COLO668 (cell line): ENCODE measurements around the gene STIMATE.

Source experiments
- DNase-seq: peaks from one replicate; lab custom pipeline; 2025; ENCODE audit not compliant: unreplicated experiment; lab: John Stamatoyannopoulos, UW

The STIMATE gene

GRCh38 chr3:52824037-52824436 lies 73.3 kb downstream of the STIMATE start:
- DNase-seq = no peak

DNA sequence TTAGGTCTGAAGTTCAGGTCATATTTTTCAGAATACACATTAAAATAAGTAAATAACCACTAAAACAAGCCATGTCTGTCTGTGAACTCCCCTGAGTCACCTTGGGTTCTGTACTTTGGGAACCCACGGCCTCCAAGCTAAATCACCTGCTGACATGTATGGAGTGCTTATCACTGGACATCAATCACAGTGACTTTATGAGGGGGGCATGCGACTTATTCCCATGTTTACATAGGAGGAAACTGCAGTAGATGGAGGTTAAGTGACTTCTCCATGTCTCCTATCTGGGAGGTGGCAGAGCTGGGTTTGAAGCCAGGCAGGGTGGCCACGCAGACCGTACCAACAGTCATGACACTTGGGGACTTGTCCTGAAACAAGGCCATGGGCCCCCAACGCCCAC lies 75.0 kb downstream of the STIMATE start:
- DNase-seq = no peak

DNA sequence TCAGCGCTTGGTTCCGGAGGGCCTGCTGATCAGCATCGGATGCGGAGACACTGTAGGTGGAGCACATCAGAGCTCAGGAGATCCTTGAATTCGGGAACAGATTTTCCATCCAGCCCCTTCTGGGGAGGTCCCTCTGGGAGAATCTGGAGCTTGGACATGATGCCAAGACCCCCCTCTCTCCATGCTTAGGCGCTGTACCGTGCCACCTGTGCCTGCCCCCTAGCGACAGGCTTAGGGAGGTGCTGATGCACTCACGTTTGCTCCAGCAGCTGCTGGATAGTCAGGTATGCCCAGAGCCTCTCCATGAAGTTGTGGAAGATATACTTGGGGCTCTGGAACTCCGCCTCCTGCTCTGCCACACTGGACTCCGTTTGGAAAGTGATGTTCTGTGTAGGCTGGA lies 76.6 kb downstream of the STIMATE start:
- peak; percentile 20 for DNase-seq

GRCh38 chr3:52819936-52820335 lies 77.4 kb downstream of the STIMATE start:
- DNase-seq = no peak

GRCh38 chr3:52817860-52818259 lies 79.5 kb downstream of the STIMATE start:
- DNase-seq = no peak

- DNase-seq = no peak
Measured at GRCh38 chr3:52817221-52817620, 80.1 kb downstream of the STIMATE start.

DNA sequence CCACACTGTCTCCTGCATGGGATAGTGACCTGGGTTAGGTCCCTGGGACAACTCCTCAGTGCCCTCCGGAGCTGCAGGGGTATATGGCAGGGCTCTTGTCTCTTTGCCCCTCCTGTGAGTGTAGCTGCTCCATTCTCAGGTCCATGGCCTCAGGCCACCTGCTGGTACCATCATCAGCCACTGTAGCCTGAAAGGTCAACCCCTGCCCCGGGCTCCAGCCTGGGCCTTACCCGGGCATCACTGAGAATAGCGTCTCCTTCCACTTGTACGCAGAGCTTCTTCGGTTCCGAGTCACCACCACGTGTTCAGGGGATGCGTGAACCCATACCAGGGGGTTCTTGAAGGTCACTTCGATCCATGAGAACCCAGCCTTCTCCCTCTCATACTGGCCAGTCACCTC lies 80.7 kb downstream of the STIMATE start:
- DNase-seq = no peak

- no peak for DNase-seq
Measured at GRCh38 chr3:52816199-52816598, 81.1 kb downstream of the STIMATE start.

DNA sequence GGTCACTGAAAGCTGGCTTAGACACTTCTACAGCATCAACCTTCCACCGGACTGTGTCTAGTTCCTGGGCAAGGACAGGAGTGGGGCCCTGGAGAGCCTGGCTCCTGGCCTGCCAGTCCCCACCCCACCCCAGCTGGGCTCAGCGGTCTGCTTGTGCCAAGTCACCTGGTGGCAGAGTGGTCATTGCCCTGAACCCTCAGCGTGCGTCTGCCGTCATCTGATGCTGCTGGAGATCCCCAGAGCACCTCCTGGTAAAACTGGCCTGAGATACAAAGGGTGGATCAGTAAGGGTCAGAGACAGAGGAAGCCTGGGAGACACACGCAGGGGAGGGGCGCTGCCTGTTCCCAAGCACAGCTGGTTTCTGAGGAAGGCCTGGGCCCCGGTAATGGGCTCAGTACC lies 83.5 kb downstream of the STIMATE start:
- no peak for DNase-seq

DNA sequence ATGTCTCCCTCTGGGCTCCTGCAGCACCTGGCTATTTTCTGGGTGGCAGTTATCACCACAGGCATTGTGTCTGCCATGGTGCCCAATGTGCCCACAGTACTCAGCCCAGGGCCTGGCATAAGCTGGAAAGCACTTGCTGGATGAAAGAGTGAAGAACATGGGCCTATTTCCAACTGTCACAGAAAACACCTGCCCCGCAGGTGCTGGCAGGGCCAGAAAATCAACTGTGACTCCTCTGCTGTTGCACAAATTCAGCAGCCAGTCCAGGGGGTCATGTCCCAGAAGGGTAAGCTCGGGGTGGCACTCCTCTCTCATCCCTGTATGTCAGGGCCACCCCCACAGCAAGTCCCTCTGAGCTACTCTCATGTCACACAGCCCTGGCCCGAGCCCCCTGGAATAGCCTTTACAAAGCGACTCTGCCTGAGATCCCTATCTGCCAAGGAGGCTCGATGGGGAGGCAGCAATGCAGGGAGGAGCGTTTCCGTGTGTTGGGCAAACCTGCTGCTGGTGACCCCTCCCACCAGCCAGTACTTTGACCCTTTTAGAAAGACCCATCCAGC lies 85.8 kb downstream of the STIMATE start:
- DNase-seq = no peak

DNA sequence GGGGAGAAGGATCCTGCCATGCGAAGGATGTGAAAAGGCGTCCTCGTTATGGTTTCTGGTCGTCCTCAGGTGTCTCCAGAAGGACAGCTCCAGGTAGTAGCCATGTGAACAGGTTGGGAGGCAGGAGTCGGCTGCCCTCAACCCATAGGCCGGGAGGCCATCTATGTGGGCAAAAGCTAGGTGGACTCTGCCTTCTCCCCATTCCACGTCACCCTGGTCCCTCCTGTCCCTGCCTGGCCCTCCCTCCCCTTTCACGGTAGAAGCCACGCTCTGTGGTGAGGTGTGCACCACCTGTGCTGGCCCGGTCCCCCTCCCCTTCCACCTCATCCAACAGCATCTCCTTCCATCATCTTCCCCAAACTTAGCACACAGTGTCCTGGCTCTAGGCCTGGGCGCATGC lies 86.4 kb downstream of the STIMATE start:
- DNase-seq = no peak

GRCh38 chr3:52809662-52810377 lies 87.5 kb downstream of the STIMATE start:
- DNase-seq = peak; percentile 13

DNA sequence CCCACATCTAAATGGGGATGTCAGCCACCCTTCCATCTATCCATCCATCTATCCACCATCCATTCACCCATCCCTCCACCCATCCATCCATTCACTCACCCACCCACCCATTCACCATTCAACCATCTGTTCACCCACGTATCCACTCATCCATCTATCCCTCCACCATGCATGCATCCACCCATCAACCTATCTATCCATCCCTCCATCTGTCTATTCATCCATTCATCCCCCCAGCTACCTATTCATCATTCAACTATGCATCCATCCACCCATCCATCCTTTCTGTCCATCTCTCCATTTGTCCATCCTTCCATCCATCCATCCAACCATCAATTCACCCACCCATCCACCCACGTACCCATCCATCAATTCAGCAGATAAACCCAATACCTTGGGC lies 88.2 kb downstream of the STIMATE start:
- DNase-seq = no peak

- DNase-seq = no peak
Measured at GRCh38 chr3:52805270-52806039, 91.9 kb downstream of the STIMATE start.

DNA sequence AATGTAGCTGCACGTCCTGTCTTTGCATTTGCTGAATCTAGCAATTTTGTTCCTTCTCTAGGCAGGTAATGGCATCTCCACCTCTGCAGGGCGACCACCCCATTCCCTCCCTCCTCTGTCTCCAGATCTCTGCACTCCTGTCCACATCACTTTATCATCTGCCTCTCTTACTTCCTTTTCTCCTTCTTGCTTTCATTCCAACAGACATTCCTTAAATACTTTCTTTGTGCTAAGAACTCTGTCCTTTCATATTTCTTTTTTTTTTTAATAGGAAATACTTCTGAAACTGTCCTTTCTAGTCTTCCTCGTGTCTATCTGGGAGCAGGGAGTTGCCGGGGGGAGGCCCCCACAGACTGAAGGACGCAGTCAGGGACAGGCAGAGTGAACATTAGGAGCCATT lies 95.5 kb downstream of the STIMATE start:
- no peak for DNase-seq

DNA sequence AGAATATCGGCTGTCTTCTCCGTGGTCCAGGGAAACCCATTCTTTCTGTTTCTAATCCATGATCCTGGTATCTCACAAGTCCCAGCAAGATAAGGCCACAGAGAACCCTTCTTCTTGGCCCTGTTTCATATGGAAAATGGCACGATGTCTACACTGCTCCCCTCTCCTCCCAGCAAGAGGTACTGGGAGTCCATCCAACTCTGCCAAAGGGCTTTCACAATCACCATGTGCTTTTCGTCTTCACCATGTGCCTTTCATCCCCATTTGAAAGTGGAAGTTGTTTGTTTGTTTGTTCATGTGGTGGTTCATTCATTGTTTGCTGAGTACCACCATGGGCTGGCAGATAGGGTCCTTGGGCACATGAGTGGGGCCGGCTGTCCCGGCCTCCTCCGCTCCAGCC lies 97.3 kb downstream of the STIMATE start:
- DNase-seq = no peak

DNA sequence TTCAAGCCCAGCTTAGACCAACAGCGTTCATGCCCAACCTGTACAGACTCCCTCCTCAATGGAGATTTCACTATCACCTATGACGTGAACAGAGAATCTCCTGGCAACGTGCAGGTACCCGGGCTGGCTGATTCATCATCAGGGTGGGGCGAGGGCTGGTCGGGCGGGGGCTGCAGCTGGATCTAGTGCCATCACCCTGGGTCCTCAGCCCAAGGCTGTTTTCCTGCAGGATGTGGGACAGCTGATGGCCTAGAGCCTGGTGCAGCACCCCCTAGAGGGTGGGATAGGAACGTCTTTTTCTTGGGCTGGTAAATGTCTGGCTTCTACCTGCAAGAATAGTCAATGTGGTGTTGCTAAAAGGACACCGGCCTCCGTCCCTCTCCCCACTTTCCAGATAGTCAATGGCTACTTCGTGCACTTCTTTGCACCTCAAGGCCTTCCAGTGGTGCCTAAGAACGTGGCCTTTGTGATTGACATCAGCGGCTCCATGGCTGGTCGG lies 98.3 kb downstream of the STIMATE start:
- peak; percentile 35 for DNase-seq

DNA sequence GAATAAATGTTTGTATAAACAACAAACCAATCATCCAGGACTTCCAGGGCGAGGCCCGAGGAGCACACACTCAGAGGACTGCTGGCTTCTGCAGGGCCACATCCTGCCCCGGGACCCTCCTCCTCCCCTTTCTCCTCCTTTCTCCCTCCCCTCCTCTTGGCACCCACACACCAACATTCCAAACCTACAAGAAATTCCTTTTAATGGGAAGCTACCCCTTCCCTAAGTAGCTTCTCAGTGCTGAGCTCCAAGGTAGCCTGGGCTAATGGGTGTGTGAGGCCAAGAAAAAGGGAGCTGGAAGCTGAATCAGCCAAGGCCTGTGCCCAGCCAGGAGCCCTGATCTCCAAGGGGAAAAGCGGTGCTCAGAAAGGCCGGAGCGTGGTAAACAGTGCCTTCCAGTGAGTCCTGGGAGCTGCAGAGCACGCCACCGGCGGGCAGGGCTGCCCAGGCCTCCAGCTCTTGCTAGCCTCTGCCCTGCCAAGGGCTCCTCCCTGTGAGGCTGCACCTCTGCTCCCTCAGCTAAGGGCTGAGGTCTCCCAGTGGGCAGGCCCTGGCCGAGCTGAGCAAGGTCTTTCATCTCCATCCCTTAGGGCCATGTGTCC lies 98.9 kb downstream of the STIMATE start:
- no peak for DNase-seq

DNA sequence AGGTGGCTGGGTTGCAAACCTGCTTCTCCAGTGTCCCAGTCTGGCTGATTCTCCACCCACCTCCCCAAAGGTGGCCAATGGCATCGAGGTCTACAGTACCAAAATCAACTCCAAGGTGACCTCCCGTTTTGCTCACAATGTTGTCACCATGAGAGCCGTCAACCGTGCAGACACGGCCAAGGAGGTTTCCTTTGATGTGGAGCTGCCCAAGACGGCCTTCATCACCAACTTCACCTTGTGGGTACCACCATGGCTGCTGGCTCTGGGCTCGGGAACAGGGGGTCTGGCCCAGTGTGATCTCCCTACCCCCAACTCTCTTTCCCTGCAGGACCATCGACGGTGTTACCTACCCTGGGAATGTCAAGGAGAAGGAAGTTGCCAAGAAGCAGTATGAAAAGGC lies 100.9 kb downstream of the STIMATE start:
- no peak for DNase-seq

- DNase-seq = no peak
Measured at GRCh38 chr3:52795298-52795900, 101.9 kb downstream of the STIMATE start.

DNA sequence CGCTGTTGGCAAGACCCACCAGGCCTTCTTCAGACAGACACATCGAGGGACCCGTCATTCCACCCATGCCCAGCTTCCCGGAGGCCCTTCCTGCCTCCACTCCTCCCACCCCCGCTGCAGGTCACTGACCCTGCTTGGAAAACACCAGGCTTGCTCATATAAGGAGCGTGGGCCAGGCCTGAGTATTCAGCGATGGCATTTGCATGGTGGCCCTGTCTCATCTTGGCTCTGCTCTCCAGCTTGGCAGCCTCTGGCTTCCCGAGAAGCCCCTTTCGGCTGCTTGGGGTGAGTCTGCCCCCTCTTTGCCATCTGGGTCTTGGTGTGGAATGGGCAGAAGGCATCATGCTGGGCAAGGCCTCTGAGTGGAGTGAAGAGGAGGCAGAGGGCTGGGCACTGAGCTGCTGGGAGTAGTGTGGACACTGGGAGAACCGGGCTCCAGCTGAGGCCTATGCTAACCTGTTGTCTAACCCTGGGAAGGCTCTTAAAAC lies 102.7 kb downstream of the STIMATE start, which contains the start of gene ITIH3:
TSS of gene ITIH3 (plus strand) at position 185 of the 488 bp plus-strand sequence. CDS start at position 193, 8 bp downstream.
- DNase-seq = no peak
